ENCODE measurements around the gene PGM3.
A peak's percentile ranks its signal among the peaks of the same experiment; 100 is the strongest.

Gene PGM3

GRCh38 chr6:83183082-83183828, 9.8 kb downstream of the PGM3 start:
- no peak for DNase-seq

- DNase-seq = no peak
Observed at GRCh38 chr6:83182114-83182513, 11.0 kb downstream of the PGM3 start.

- DNase-seq = no peak
Observed at GRCh38 chr6:83180426-83180950, 12.6 kb downstream of the PGM3 start.

- DNase-seq = no peak
Observed at GRCh38 chr6:83176246-83176645, 16.8 kb downstream of the PGM3 start.

- no peak for DNase-seq
Observed at GRCh38 chr6:83169511-83169910, 23.6 kb downstream of the PGM3 start.

- no peak for DNase-seq
Observed at GRCh38 chr6:83169106-83169505, 24.0 kb downstream of the PGM3 start.

- no peak for DNase-seq
Observed at GRCh38 chr6:83168556-83168955, 24.5 kb downstream of the PGM3 start.

GRCh38 chr6:83167726-83168278, 25.3 kb downstream of the PGM3 start:
- no peak for DNase-seq

- DNase-seq = no peak
Observed at GRCh38 chr6:83160167-83160566, 32.9 kb downstream of the PGM3 start.

GRCh38 chr6:83155794-83156193, 37.3 kb downstream of the PGM3 start:
- no peak for DNase-seq

- peak; percentile 14 for DNase-seq
Observed at GRCh38 chr6:83153883-83154521, 39.1 kb downstream of the PGM3 start.

GRCh38 chr6:83152913-83153312, 40.2 kb downstream of the PGM3 start:
- DNase-seq = no peak

GRCh38 chr6:83151114-83151513, 42.0 kb downstream of the PGM3 start:
- DNase-seq = no peak

GRCh38 chr6:83138758-83139157, 54.3 kb downstream of the PGM3 start:
- DNase-seq = no peak

GRCh38 chr6:83138118-83138722, 54.8 kb downstream of the PGM3 start:
- no peak for DNase-seq

GRCh38 chr6:83132121-83132520, 60.9 kb downstream of the PGM3 start:
- DNase-seq = no peak

- DNase-seq = no peak
Observed at GRCh38 chr6:83127976-83128375, 65.1 kb downstream of the PGM3 start.

- no peak for DNase-seq
Observed at GRCh38 chr6:83127258-83127657, 65.8 kb downstream of the PGM3 start.

- no peak for DNase-seq
Observed at GRCh38 chr6:83126807-83127206, 66.3 kb downstream of the PGM3 start.

GRCh38 chr6:83126223-83126622, 66.8 kb downstream of the PGM3 start:
- DNase-seq = no peak

- DNase-seq = no peak
Observed at GRCh38 chr6:83125425-83125824, 67.6 kb downstream of the PGM3 start.

- no peak for DNase-seq
Observed at GRCh38 chr6:83124553-83124952, 68.5 kb downstream of the PGM3 start.

- no peak for DNase-seq
Observed at GRCh38 chr6:83119742-83120300, 73.2 kb downstream of the PGM3 start.

All from NCI-H1105 treated with DMSO at 0.1 percent for 48 hours (cell line).